ENCODE results near the gene GNAZ.

- TF ChIP-seq CTCF (IDR thresholded peaks at IDR 0.05; ENCODE audit: low read depth, low read length), result no peak
- TF ChIP-seq POLR2A (IDR thresholded peaks at IDR 0.05; ENCODE audit: extremely low read depth, insufficient read length), result no peak
- TF ChIP-seq MAX (IDR thresholded peaks at IDR 0.05; ENCODE audit: low read depth, low read length), result no peak
- TF ChIP-seq MYC (IDR thresholded peaks at IDR 0.05; ENCODE audit: low read depth, low read length), result no peak
These were observed 23.9 kb downstream of the GNAZ start for GRCh38 chr22:23094260-23094659.

Data from NB4 (cell line).